T-helper 1 cell (primary cell): ENCODE data around the gene BMPR1B.

Experiments
- DNase-seq, 5 donors: peaks; one replicate each; pipeline ENCODE4 v3.0.0-alpha.2; 2012 to 2020
- total RNA-seq, 4 donors: gene quantifications; one replicate each; lab custom pipeline; 2026; lab: John Stamatoyannopoulos, UW

Gene BMPR1B
- total RNA-seq = 0 to 0.24 (median 0.08) reads per million in 4 donors

- no peak for DNase-seq
These were observed at the start of gene BMPR1B for GRCh38 chr4:94757192-94758140. Gene BMPR1B (plus strand): TSS chr4:94757955. CDS start chr4:95104425, 346,470 bp downstream.

DNA sequence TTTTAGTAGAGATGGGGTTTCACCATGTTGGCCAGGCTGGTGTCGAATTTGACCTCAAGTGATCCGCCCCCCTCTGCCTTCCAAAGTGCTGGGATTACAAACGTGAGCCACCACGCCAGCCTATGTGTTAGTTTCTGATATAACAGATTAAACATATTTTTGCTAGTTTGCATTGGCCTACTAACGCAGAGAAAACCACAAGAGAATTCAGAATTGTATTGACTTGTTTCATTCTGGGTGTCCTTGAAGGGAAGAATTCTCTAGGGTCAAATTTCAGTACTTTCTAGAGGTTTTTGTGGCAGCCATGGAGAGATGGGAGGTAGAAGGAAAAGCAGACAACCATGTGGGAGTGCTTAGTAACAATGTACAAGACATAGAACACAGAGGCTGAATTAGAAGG lies 46.1 kb upstream of the BMPR1B start:
- no peak for DNase-seq

GRCh38 chr4:94714365-94715160 lies 43.2 kb upstream of the BMPR1B start:
- DNase-seq = no peak

DNA sequence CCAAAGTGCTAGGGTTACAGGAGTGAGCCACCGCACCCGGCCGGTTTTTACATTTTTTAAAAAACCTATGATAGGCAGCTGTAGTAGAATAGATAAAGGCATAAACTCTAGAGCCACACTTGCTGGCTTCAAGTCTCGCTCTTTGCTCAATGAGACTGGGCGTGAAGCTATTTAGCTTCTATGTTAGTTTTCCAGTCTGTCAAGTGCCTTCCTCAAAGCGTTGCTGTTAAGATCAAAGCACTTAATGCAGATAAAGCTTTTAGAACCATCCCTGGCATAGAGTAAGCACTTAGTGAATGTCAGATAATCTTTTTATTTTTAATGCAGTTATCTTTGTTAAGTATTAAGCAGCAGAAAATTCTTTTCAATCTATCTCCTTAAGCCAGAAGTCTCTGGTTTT lies 42.0 kb upstream of the BMPR1B start:
- no peak for DNase-seq

DNA sequence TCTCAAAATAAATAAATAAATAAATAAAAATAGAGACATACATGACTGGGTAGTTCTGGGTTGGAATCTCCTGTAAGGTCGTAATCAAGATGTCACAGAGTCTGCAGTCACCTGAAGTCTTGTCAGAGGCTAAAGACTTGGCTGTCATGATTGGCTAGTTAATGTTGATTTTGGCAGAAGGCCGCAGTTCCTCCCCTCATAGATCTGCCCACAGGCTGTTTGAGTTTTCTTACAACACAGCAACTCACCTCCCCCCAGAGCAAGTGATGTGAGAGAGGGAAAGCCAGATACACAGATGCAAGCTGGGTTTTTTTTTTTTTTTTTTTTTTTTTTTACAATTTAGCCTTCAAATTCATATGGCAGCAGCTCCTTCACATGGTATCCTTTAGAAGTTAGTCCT lies 36.4 kb upstream of the BMPR1B start:
- DNase-seq = no peak

GRCh38 chr4:94722270-94722669 lies 35.5 kb upstream of the BMPR1B start:
- DNase-seq = no peak

DNA sequence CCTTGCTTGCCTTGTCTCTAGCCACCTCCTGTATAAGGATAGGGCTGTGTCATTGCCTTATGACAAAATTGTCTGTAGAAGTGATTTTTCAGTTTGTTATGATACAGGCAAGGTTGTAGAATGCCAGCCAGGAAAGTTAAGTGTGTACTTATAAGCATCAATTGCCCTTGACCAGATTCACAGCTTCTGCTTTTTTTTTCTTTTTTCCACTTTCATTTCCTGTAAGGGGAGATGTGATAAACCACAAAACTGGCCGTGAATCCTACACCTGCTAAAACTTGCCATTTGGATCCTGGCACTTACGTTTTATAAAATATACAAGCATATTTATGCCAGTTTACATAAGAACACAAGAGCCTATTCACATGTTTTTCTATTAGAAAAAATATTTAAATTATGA lies 35.0 kb upstream of the BMPR1B start:
- DNase-seq = no peak

DNA sequence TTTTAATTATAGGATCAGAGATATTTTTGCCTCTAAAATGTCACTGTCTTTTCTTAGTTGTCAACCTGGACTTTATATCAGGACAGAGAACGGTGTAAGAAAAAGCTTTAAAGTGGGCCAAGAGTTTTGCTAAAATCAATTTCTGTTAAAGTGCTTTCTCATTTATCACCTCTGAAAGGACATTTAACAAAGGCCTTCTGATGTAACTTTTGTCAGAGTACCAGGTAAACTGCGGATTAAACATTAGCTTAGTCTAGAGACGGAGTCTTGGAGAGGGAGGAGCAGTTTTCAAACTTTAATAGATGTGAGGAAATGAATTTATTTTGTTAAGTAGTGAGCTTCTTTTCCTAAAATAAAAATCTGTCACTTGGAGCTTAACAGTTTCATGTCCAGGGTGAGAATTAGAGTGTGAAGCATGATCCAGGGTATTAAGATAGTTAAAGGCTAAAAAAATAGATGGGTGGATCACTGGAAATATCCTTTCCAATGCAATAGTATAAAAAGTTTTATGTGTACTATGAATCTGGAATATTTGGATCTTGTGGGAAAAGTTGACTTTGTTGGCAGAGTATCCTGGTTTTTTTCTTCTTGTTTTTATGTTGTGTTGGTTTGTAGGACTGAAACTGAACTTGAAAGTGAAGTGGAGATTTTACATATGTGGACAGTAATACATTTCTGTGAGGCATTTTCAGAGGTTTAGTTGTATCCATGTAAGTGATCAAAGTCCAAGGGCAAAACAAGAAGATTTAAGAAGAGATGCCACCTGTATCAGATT lies 33.6 kb upstream of the BMPR1B start:
- DNase-seq = no peak

DNA sequence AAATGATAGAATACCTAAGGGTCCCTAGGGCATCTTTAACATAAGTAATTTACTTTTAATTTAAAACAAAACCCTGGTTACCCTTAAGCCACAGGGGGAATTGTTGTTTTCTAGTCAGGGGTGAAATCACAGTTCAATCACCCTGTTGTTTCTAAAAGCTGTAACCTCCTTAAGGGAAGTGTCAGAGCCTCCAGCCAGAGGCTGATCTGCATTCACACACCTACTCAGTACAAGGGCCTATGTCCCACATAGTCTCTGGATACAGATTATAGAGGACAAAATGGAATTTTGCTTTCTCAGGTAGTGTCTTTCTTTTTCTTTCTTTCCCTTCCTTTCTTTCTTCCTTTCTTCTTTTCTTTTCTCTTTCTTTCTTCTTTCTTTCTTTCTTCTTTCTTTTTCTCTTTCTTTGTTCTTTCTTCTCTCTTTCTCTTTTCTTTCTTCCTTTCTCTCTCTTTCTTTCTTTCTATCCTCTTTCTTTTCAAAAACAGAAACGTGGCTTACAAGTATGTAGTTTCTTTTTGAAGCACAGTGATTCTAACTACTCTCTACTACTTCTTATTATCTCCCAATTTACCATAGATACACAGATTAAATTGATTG lies 31.1 kb upstream of the BMPR1B start:
- DNase-seq = no peak

DNA sequence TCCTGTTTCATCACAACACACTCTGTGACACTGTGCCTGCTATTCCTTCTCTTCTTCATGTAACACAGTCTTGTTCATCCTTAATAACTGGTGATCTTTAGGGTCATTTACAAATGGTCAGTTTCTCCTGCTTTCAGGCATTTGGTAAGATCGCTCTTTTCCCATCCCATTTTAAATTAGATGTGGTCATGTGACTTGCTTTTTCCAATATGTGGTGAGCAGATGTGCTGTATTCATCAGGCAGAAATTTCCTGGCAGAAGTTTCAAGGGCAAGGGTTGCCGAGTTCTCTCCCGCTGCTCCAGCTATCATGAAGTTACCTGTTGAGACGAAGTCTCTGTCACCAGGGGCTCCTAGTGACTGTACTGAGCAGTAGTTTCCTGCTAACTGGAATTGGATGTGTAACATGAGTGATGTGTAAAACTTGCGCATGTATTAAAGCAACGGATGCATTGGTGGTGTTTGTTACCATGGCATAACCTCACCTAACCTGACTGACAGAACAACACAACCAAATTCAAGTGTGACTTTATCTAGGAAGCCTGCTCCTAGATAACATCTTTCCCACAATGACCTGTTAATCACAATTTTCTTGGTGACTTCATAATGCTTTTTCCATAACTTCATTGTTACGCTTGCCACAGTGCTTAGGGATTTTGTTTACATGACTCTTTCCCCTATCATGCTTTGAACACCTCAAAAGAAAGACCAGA lies 29.5 kb upstream of the BMPR1B start:
- no peak for DNase-seq

DNA sequence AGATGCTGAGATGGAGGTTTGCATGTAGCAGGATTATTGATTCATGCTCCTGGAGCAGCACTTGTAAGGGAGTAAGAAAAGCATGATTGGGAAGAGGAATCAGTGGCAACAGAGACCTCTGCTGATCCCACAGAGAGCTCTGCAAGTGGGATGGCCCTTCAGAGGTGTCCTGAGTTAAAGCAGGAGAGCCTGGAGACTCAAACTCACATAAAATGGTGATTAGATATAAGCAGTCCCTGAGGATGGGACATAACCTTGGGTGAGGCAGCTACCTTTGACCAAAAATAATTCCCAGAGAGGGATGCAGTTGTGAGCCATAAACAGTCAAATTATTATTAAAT lies 25.4 kb upstream of the BMPR1B start:
- no peak for DNase-seq

- DNase-seq = no peak
These were observed 18.0 kb upstream of the BMPR1B start for GRCh38 chr4:94739741-94740140.

DNA sequence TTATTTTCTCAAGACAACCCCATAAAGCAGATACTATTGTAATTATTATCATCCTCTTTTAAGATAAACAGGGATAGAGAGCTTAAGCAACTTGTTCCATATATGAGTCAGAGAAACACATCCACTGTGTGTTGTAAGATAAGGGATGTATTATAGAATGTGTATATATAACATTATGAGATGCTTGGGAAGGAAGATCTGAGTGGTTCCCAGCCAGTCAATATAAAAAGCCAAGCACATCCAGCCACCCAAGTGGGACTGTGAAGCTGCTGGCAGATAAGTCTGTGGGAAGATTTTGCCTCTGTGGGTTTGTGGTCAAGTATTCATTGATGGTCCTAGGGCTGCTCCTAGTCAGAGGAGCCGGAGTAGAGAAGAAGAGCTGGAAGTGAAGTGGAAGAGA lies 16.5 kb upstream of the BMPR1B start:
- no peak for DNase-seq

GRCh38 chr4:94743838-94744237 lies 13.9 kb upstream of the BMPR1B start:
- DNase-seq = no peak

GRCh38 chr4:94744850-94745249 lies 12.9 kb upstream of the BMPR1B start:
- no peak for DNase-seq

DNA sequence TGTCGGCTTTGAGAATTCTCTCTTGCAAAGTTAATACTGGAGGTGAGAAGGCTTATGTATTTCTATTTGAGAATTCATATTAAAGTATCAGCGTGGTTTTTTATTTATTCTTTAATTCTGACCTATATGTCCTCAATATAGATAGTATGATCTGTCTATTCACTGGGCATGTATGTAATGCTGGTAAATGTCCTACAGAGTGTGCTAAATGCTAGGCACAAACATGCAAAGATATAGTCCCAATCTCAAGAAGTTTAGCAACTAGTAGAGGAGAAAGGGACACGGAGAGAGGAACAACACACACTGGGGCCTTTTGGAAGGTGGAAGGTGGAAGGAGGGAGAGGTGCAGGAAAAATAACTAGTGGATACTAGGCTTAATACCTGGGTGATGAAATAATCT lies 11.0 kb upstream of the BMPR1B start:
- no peak for DNase-seq

DNA sequence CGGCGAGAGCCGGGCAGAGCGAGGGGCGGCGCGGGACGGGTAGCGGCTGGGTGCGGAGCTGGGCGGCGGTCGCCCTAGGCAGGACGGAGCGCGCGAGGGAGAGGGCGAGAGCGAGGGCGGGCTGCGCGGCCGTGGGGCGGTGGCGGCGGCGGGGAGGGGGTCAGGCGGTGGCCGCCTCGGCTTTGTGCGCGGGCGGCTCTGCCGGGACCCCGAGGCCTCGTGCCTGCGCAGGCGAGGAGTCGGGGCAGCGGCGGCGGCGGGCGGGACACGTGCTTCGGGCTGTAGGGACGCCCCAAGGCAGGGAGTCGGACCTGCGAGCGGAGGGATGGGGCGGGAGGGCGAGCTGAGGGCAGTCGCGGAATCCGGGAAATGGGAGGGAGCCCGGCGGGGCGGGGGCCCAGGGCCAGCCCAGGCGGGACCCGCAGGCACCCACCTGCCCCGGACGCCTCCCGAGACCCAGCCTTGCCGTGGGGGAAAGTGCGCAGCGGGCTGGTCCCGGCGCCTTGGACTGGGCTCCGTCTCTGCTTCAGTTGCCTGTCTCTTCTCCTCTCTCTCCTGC lies 465 bp downstream of the BMPR1B start:
- DNase-seq = peak in 1 of 5 donors; percentile 9

GRCh38 chr4:94758700-94759399 lies 1.1 kb downstream of the BMPR1B start:
- DNase-seq = no peak

DNA sequence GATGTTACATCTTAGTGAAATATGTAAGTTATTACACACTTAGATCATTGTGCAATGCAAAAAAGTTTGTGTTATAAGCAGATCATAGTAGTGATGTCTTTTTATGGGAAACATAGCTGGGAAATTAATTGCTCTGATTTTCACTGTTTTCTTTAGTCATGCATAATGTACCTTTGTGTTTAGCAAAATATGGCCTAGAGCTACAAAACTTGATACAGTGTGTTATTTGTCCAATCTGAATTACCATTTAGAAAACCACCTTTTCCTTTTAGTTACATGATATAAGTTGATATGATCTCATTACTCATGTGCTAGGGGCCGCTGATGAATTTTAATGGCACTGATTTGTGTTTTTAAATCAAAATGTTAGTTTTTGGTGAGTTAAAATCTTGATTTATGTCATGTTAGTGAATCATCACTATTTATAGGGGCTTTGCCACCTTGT lies 2.0 kb downstream of the BMPR1B start:
- no peak for DNase-seq

DNA sequence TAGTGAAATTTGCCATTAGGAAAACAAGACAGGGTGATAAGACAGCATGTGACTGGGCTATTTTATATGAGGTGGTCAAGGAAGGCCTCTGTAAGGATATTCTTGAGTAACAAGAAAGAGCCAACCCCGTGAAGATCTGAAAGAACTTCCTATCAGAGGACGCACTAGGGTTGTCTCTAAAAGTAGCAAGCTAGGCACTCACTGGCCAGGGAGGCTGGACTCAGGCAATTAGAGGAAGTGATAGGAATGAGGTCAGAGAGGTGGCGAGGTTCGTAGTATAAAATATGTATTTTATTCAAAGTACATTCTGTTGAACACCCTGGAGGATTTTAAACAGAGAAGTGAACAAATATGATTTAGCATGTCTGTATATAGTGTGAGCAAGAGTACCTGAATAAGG lies 4.6 kb downstream of the BMPR1B start:
- DNase-seq = no peak

GRCh38 chr4:94763005-94763404 lies 5.2 kb downstream of the BMPR1B start:
- no peak for DNase-seq
